CD8-positive, alpha-beta memory T cell (primary cell): ENCODE measurements around the gene HSD17B2. TPM values are rescaled to one million over a fixed set of nuclear protein-coding genes. Genes with fewer than 3 reads are reported as not detected.

ENCODE experiments used
- CTCF ChIA-PET: fragments of 350-600 bp; sonication (Branson Sonifier 250); formaldehyde crosslinking; loops from one replicate; lab custom pipeline; 2021; ENCODE audit warnings: antibody characterized with exemption; lab: Charles Lee
- POLR2A ChIA-PET: fragments of 350-600 bp; sonication (Branson Sonifier 250); formaldehyde crosslinking; loops from one replicate; lab custom pipeline; 2021; ENCODE audit warnings: antibody characterized with exemption; lab: Charles Lee
- DNase-seq, 5 donors: peaks; one replicate each; pipeline versions ENCODE4 v3.0.0 to v3.0.0-alpha.2; 2020 to 2022; ENCODE audit warnings: mixed read lengths in 1 of 5
- H3K27ac ChIP-seq: one replicate; pipeline ENCODE4 v1.7.0; 2013; ENCODE audit warnings: low read depth, mild to moderate bottlenecking, low read length, moderate library complexity
- H3K27me3 ChIP-seq: 2 replicates; pipeline ENCODE4 v1.7.0; 2013; ENCODE audit warnings: low read length, mild to moderate bottlenecking; ENCODE audit not compliant: insufficient read depth, poor library complexity, severe bottlenecking
- H3K36me3 ChIP-seq: 2 replicates; pipeline ENCODE4 v1.7.0; 2013; ENCODE audit warnings: mild to moderate bottlenecking, low read length, moderate library complexity; ENCODE audit not compliant: insufficient read depth
- H3K4me1 ChIP-seq: 2 replicates; pipeline ENCODE4 v1.7.0; 2013; ENCODE audit warnings: mild to moderate bottlenecking, low read length, moderate library complexity; ENCODE audit not compliant: insufficient read depth
- H3K4me3 ChIP-seq: 2 replicates; pipeline ENCODE4 v1.7.0; 2013; ENCODE audit warnings: mild to moderate bottlenecking, low read length
- H3K9me3 ChIP-seq: 2 replicates; pipeline ENCODE4 v1.7.0; 2013; ENCODE audit warnings: mild to moderate bottlenecking, low read length
- H3K27ac Mint-ChIP-seq, 8 donors: one replicate each; pipeline ENCODE4 v1.8.0; 2020 to 2021; ENCODE audit warnings: mixed read lengths in 8 of 8, mild to moderate bottlenecking in 6 of 8, inconsistent platforms in 3 of 8, moderate library complexity in 3 of 8
- H3K27me3 Mint-ChIP-seq, 2 donors: one replicate each; pipeline ENCODE4 v1.8.0; 2020 to 2021; ENCODE audit warnings: mixed read lengths in 2 of 2, mild to moderate bottlenecking in 1 of 2, moderate library complexity in 1 of 2
- H3K36me3 Mint-ChIP-seq, 3 donors: one replicate each; pipeline ENCODE4 v1.8.0; 2020 to 2021; ENCODE audit warnings: mixed read lengths in 3 of 3, inconsistent platforms in 1 of 3, mild to moderate bottlenecking in 1 of 3
- H3K4me1 Mint-ChIP-seq, 3 donors: one replicate each; pipeline ENCODE4 v1.8.0; 2020 to 2021; ENCODE audit warnings: mixed read lengths in 3 of 3, inconsistent platforms in 1 of 3, mild to moderate bottlenecking in 1 of 3
- H3K4me3 Mint-ChIP-seq, 7 donors: one replicate each; pipeline ENCODE4 v1.8.0; 2020 to 2021; ENCODE audit warnings: mixed read lengths in 7 of 7, mild to moderate bottlenecking in 6 of 7, moderate library complexity in 4 of 7, inconsistent platforms in 2 of 7
- H3K9me3 Mint-ChIP-seq, 5 donors: one replicate each; pipeline ENCODE4 v1.8.0; 2020 to 2022; ENCODE audit warnings: mixed read lengths in 5 of 5, mild to moderate bottlenecking in 3 of 5, moderate library complexity in 2 of 5, inconsistent platforms in 1 of 5
- polyA plus RNA-seq: library from polyadenylated mRNA; unstranded; fragments of 300-500 nt; fragmentation: Illumina TruSeq; gene quantifications from one replicate; pipeline ENCODE4 v1.2.3, GENCODE V29; 2021
- total RNA-seq, 2 experiments: library from RNA; stranded (reverse); gene quantifications; one replicate each; pipeline ENCODE4 v1.2.3, GENCODE V29; 2021

Gene HSD17B2
- total and polyA plus RNA-seq, 3 experiments from 2014 or later, result 0.03 TPM; not detected in 2

GRCh38 chr16:82081264-82081663 is 46.2 kb downstream of the HSD17B2 start:
- H3K4me3 Mint-ChIP-seq, result no peak overlapping the region
- POLR2A ChIA-PET, result no interaction called here
- H3K36me3 ChIP-seq, result no peaks in the 10 kb centered on the region
- no peaks in the 10 kb centered on the region for H3K4me1 Mint-ChIP-seq
- H3K4me1 ChIP-seq, result no peaks in the 10 kb centered on the region
- peaks cover 0 to 2% (median 0%) of the 10 kb centered on the region in 3 donors for H3K36me3 Mint-ChIP-seq
- peaks cover 6 to 11% (median 9%) of the 10 kb centered on the region in 5 donors for H3K9me3 Mint-ChIP-seq
- no peak overlapping the region for H3K27ac ChIP-seq
- no peak overlapping the region for H3K27ac Mint-ChIP-seq
- H3K27me3 ChIP-seq, result no peaks in the 10 kb centered on the region
- CTCF ChIA-PET, result no interaction called here
- no peaks in the 10 kb centered on the region for H3K9me3 ChIP-seq
- peaks cover 9 to 34% of the 10 kb centered on the region in 2 donors for H3K27me3 Mint-ChIP-seq
- no peak for DNase-seq
- no peak overlapping the region for H3K4me3 ChIP-seq

- H3K9me3 Mint-ChIP-seq, result peaks cover 5 to 11% (median 6%) of the 10 kb centered on the region in 5 donors
- peaks cover 0 to 2% (median 0%) of the 10 kb centered on the region in 3 donors for H3K36me3 Mint-ChIP-seq
- H3K27ac ChIP-seq, result no peak overlapping the region
- DNase-seq, result no peak
- no peaks in the 10 kb centered on the region for H3K27me3 ChIP-seq
- H3K36me3 ChIP-seq, result no peaks in the 10 kb centered on the region
- no peaks in the 10 kb centered on the region for H3K9me3 ChIP-seq
- no peaks in the 10 kb centered on the region for H3K4me1 ChIP-seq
- ChIA-PET POLR2A (no interaction called here), CTCF (no interaction called here)
- no peak overlapping the region for H3K27ac Mint-ChIP-seq
- H3K4me3 ChIP-seq, result no peak overlapping the region
- no peak overlapping the region for H3K4me3 Mint-ChIP-seq
- peaks cover 8 to 34% of the 10 kb centered on the region in 2 donors for H3K27me3 Mint-ChIP-seq
- H3K4me1 Mint-ChIP-seq, result no peaks in the 10 kb centered on the region
These were observed 47.0 kb downstream of the HSD17B2 start for GRCh38 chr16:82082097-82082496.

- Histone ChIP-seq H3K36me3 (no peaks in the 10 kb centered on the region), H3K27ac (no peak overlapping the region), H3K9me3 (no peaks in the 10 kb centered on the region), H3K27me3 (no peaks in the 10 kb centered on the region), H3K4me3 (no peak overlapping the region), H3K4me1 (no peaks in the 10 kb centered on the region)
- no peak for DNase-seq
- H3K9me3 Mint-ChIP-seq, result peaks cover 5 to 11% (median 5%) of the 10 kb centered on the region in 5 donors
- H3K36me3 Mint-ChIP-seq, result peaks cover 0 to 2% (median 0%) of the 10 kb centered on the region in 3 donors
- CTCF ChIA-PET, result no interaction called here
- H3K4me3 Mint-ChIP-seq, result no peak overlapping the region
- POLR2A ChIA-PET, result no interaction called here
- peaks cover 7 to 34% of the 10 kb centered on the region in 2 donors for H3K27me3 Mint-ChIP-seq
- H3K27ac Mint-ChIP-seq, result no peak overlapping the region
- H3K4me1 Mint-ChIP-seq, result no peaks in the 10 kb centered on the region
These were observed 47.6 kb downstream of the HSD17B2 start for GRCh38 chr16:82082543-82083244.

GRCh38 chr16:82083710-82084353 is 48.8 kb downstream of the HSD17B2 start:
- H3K4me3 Mint-ChIP-seq, result no peak overlapping the region
- Histone ChIP-seq H3K4me1 (no peaks in the 10 kb centered on the region), H3K36me3 (no peaks in the 10 kb centered on the region), H3K9me3 (no peaks in the 10 kb centered on the region), H3K27ac (no peak overlapping the region), H3K4me3 (no peak overlapping the region), H3K27me3 (no peaks in the 10 kb centered on the region)
- H3K27me3 Mint-ChIP-seq, result peaks cover 6 to 30% of the 10 kb centered on the region in 2 donors
- no peaks in the 10 kb centered on the region for H3K36me3 Mint-ChIP-seq
- POLR2A ChIA-PET, result no interaction called here
- no peak for DNase-seq
- no peaks in the 10 kb centered on the region for H3K4me1 Mint-ChIP-seq
- no peak overlapping the region for H3K27ac Mint-ChIP-seq
- CTCF ChIA-PET, result no interaction called here
- peaks cover 0 to 4% (median 3%) of the 10 kb centered on the region in 5 donors for H3K9me3 Mint-ChIP-seq

- H3K27ac Mint-ChIP-seq, result peak overlapping the region in 1 of 8 donors; percentile 61
- no peak for DNase-seq
- Histone ChIP-seq H3K36me3 (no peaks in the 10 kb centered on the region), H3K27ac (no peak overlapping the region), H3K4me3 (no peak overlapping the region), H3K9me3 (no peaks in the 10 kb centered on the region), H3K27me3 (no peaks in the 10 kb centered on the region), H3K4me1 (no peaks in the 10 kb centered on the region)
- CTCF ChIA-PET, result no interaction called here
- POLR2A ChIA-PET, result no interaction called here
- H3K36me3 Mint-ChIP-seq, result no peaks in the 10 kb centered on the region
- no peak overlapping the region for H3K4me3 Mint-ChIP-seq
- peaks cover 0 to 1% (median 0%) of the 10 kb centered on the region in 5 donors for H3K9me3 Mint-ChIP-seq
- no peaks in the 10 kb centered on the region for H3K4me1 Mint-ChIP-seq
- H3K27me3 Mint-ChIP-seq, result peaks cover 6 to 28% of the 10 kb centered on the region in 2 donors
These were observed 50.1 kb downstream of the HSD17B2 start for GRCh38 chr16:82085011-82085779.

GRCh38 chr16:82088483-82088882 is 53.4 kb downstream of the HSD17B2 start:
- H3K9me3 ChIP-seq, result no peaks in the 10 kb centered on the region
- Mint-ChIP-seq H3K36me3 (no peaks in the 10 kb centered on the region), H3K27ac (no peak overlapping the region), H3K27me3 (peaks cover 2 to 13% of the 10 kb centered on the region in 2 donors), H3K9me3 (peaks cover 0 to 1% (median 0%) of the 10 kb centered on the region in 5 donors), H3K4me3 (no peak overlapping the region), H3K4me1 (peaks cover under 1 to 2% (median 1%) of the 10 kb centered on the region in 3 donors)
- no peaks in the 10 kb centered on the region for H3K27me3 ChIP-seq
- CTCF ChIA-PET, result no interaction called here
- POLR2A ChIA-PET, result no interaction called here
- no peaks in the 10 kb centered on the region for H3K36me3 ChIP-seq
- DNase-seq, result no peak
- no peak overlapping the region for H3K27ac ChIP-seq
- H3K4me1 ChIP-seq, result no peaks in the 10 kb centered on the region
- no peak overlapping the region for H3K4me3 ChIP-seq

- H3K27me3 Mint-ChIP-seq, result peaks cover 2 to 23% of the 10 kb centered on the region in 2 donors
- H3K4me3 ChIP-seq, result no peak overlapping the region
- no peak overlapping the region for H3K4me3 Mint-ChIP-seq
- H3K27me3 ChIP-seq, result no peaks in the 10 kb centered on the region
- H3K9me3 Mint-ChIP-seq, result peaks cover 0 to 1% (median 0%) of the 10 kb centered on the region in 5 donors
- ChIA-PET CTCF (no interaction called here), POLR2A (no interaction called here)
- H3K36me3 ChIP-seq, result no peaks in the 10 kb centered on the region
- H3K4me1 Mint-ChIP-seq, result peaks cover 8 to 13% (median 10%) of the 10 kb centered on the region in 3 donors
- no peak overlapping the region for H3K27ac Mint-ChIP-seq
- H3K36me3 Mint-ChIP-seq, result no peaks in the 10 kb centered on the region
- no peak overlapping the region for H3K27ac ChIP-seq
- no peaks in the 10 kb centered on the region for H3K4me1 ChIP-seq
- DNase-seq, result no peak
- H3K9me3 ChIP-seq, result no peaks in the 10 kb centered on the region
These were observed 56.2 kb downstream of the HSD17B2 start for GRCh38 chr16:82091241-82091640.

GRCh38 chr16:82092711-82093110 is 57.7 kb downstream of the HSD17B2 start:
- Mint-ChIP-seq H3K36me3 (no peaks in the 10 kb centered on the region), H3K4me1 (peaks cover 8 to 13% (median 10%) of the 10 kb centered on the region in 3 donors), H3K27me3 (peaks cover 2 to 26% of the 10 kb centered on the region in 2 donors), H3K4me3 (no peak overlapping the region), H3K9me3 (no peaks in the 10 kb centered on the region), H3K27ac (no peak overlapping the region)
- H3K27me3 ChIP-seq, result no peaks in the 10 kb centered on the region
- no peak for DNase-seq
- no peaks in the 10 kb centered on the region for H3K36me3 ChIP-seq
- POLR2A ChIA-PET, result no interaction called here
- no peaks in the 10 kb centered on the region for H3K4me1 ChIP-seq
- CTCF ChIA-PET, result no interaction called here
- H3K4me3 ChIP-seq, result no peak overlapping the region
- H3K9me3 ChIP-seq, result no peaks in the 10 kb centered on the region
- H3K27ac ChIP-seq, result no peak overlapping the region
